ENCODE data around the gene GRM8.

Gene GRM8

DNA sequence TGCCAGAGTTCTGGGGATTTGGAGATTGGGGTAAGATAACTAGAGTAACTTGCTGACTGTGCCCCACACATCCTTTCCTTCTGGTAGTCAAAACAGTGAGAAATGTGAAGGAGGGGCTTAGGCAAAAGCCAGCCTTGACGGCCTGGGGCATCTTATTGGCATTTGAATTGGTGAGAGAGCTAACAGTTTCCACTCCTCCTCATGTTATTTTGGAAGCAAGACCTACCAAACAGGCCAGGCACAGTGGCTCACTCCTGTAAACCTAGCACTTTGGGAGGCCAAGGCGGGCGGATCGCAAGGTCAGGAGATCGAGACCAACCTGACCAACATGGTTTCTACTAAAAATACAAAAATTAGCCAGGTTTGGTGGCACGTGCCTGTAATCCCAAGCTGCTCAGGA, 596.6 kb downstream of the GRM8 start:
- no peak for DNase-seq

DNA sequence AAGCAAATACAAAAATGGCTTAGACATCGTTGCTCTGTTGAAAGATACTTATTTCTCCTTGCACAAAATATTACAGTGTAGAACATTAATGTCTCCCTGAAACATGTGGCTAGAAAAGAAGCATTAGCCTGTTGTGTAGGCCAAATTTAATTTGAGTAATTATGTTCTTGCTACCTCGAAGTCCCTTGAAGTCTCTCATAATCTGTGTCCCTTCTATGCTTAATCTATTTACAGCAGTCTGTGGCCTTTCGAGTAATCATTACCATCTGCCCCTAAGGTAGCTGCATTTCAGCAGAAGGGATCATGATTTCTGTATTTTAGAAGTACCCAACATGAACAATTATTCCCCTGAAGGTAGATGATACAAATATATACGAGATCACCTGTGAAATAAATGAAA, 615.2 kb downstream of the GRM8 start:
- no peak for DNase-seq

DNA sequence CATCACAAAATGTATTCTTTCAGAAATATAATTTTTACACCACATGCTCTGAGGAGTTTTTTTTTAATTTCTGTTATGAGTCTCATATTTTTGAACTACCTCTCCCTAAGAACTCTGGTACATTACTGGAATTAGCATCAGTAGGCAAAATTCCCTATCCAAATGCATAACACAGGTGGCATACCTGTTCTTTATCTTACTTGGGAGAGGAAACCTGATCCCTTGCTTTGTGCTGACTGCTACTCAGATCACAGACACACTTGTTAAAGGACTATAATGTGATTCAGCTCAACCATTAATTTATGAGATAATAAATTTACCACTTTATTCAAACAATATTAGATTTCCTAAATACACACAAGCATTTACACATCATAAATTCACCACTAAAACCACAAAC, 617.2 kb downstream of the GRM8 start:
- DNase-seq = no peak

DNA sequence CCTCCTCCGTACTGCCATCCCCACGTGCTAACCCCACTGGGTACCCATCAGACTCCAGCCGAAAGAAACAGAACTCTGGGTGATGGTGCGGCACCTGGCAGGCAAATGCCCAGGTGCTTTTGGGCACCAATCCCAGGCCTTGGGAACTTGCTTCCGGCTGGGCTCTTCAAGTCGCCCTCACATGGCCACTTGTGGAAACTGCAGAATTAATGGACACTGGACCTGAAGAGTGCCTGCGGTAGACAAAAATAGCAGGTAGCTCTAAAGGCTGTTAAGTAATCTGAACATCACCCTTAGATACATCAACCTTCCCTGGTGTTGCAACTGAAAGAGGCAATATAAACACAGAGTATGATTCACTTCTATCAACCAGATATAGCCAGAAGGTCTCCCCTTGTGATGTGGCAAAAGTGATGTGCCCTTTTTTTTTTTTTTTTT, 644.4 kb downstream of the GRM8 start:
- no peak for DNase-seq

DNA sequence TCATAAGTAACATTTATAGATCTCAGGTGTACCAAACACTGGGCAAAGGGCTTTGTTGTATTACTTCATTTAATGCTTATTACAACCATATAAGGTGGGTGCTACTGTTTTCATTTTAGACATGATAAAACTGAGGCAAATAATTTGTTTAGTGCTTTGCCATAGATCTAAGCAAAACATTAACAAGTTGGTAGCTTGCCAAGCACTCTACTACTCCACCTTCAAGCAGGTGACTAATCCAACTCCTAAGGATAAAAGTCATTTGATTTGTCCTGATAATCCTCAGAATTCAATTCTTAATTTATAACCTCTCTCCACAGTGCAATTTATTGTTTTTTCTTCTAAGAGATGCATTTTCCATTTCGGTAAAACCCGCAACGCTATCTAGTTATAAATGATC, 646.4 kb downstream of the GRM8 start:
- no peak for DNase-seq

DNA sequence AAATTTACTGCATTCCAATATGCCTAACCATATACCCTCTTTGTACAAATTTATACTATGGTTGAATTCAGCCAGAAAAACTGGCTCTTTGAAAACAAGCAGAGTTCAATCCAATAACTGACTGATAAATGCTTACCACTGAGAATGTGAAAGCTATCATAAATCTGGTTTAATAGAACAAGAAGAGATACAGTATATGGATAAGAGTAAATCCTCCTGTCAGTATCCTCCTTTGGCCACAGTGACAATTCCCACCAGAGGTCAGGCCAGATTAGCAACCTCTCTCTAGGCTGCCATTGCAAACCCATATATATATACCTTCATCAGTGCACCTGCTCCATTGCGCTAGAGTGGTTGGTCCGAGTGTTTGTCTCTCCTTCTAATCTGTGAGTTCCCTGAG, 647.2 kb downstream of the GRM8 start:
- no peak for DNase-seq

DNA sequence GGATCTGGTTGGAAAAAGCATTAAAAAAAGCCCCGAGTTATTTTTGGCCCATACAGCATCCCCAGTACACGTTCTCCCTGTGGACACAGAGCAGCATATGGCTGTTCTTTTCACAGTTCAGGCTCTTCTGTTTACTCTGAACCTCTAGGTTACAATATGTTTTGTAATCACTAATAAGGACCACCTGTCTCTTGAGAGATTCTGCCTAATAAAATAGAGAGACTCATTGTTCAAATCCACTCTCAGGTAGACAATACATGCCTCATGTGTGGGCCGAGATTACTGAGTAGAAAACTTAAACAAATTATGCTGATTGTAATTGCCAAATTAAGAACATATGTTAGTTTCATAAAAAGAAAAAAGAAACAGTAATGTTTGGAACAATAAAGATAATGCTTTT, 647.7 kb downstream of the GRM8 start:
- no peak for DNase-seq

DNA sequence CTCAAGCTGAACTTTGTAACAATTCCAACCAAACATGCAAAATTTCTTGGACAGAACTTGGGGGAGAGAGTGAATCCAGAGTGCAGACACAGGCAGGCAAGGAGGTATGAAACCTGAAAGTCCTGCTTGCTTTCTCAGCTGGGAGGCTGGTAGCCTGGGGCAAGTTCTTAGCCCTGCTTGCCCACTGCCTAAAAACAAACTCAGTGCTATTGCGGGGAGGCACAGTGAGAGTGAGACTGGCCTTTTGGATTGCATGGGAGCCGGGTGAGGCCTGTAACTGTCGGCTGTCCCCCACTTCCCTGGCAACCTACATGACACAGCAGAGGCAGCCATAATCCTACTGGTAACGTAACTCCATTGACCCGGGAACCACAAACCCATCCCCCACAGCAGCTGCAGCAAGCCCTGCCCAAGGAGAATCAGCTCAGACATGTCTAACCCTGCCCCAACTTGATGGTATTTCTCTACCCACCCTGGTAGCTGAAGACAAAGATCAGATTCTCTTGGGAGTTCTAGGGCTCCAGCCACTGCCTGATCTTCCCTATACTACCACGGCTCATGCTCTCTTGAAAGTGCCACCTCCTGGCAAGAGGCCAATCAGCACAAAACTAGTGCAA, 663.6 kb downstream of the GRM8 start:
- no peak for DNase-seq

DNA sequence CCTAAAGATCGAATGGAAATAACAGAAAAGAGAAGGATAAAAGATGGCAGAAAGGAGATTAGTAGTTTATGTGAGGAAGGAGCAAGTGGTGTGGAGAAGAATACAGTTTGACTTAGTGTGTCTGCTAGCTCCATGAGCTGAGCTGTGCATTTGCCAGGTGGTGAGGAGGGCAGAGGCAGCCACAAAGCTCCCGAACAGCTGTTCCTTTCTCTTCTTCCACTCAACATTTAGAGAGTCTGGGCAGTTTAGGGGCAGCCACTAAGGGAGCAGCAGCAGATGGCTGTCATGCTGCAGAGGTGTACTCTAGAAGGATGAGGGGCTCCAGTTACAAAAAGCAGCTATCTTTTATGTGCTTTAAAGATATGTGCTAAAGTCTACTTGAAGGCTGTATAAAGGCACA, 674.4 kb downstream of the GRM8 start:
- DNase-seq = no peak

DNA sequence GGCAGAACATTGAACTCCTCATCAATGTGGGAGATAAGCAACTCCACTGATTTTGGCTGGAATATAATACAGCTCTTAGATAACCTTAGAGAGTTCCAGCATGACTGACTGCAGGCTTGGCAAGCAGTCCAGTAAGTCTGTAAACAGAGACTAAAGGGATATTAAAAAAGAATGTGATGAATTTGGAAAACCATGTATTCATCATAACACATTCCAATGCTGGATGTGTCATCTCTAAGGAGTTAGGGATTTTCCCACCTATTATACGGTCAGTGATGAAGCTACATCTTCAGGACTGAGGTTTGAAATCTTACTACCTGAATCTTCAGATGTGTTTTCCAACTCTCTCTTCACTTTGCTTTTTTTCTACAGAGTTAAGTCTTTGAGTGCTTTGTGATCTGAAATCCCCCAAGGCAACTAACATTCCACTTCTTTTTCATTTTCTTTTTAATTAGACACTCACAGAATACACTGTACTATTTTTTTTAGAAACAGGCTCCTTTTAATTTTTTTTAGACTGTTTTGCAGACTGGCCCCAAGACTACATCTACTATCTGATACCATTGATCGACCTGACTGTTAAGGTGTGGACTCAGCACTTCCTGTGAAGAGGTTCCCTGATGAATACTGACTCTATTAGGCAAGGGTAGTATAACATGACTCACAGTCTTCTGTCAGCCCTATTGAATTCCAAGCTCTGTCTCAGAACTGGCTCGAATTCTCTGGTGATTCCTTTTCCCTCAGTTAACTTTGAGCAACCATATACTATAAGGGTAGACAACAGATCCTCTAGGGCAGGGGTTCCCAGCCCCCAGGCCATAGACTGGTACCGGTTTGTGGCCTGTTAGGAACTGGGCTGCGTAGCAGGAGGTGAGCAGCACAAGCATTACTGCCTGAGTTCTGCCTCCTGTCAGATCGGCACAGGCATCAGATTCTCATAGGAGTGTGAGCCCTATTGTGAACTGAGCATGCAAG, 678.2 kb downstream of the GRM8 start:
- DNase-seq = no peak

DNA sequence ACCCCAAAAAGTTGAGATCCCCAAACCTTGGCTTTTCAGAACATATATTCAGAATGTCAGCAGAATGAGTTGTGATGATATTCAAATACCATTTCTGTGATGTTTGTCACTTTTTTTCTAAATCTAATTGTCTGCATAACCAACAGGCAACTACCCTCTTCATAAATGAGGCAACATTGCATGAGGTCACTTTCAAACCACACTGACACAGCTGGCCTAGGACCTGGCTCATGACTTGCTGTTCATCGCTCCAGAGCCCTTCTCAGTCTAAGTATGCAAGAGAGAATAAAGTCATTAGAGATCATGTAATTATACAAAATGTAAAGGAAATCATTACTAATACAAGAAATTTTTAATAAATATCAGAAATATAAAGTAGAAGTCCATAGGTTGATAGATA, 681.9 kb downstream of the GRM8 start:
- no peak for DNase-seq

DNA sequence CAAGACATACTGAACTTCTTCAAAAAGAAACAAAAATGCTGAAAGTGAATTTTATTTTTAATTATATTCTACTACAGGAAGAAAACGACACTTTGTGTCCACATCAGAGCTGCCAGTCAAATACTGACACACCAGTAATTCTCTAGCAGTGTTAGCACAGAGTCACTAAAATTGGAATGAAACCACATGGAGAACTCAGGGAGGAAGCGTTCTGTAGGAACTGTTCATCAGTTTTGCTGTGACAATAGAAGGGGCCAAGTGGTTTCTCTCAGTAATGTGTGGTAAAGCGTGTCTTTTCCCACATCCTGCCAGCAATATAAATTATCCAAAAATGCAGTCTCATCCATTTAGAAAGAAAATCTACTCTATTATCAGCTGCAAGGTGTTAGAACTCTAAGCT, 683.3 kb downstream of the GRM8 start:
- DNase-seq = no peak

DNA sequence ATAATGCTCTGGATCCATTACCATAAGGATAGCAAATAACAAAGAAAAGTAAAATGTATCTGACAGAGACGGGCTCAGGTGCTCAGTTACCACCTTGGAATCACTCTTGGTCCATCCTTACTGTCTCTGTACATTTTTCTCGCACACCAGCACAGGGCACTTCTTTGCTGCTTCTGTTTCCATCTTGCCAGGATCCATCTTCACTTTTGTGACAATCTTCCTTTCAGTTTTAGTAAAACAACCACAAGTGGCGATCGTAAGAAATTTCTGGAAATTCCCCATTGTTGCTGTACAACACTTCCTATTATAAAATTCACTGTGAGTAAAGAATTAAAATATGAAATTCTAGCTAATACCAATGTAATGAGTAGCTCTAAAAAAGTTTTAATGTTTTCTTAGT, 695.5 kb downstream of the GRM8 start:
- DNase-seq = no peak

DNA sequence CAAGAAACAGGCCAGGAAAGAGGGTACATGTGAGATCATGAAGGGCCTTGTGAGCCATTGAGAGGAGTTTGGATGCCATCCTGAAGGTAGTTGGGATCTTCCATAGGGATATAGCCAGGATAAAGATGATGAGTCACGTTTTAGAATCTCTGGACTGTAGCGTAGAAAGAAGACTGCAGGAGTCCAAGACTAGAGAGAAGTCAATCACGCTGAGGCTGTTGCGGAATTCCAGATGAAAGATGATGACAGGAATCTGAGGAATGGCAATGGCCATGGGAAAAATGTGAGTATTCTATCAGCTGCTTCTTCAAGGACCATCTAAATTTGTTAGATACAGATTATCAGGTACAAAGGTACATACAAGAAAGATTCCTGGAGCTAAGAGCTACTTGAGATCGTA, 711.3 kb downstream of the GRM8 start:
- DNase-seq = no peak

DNA sequence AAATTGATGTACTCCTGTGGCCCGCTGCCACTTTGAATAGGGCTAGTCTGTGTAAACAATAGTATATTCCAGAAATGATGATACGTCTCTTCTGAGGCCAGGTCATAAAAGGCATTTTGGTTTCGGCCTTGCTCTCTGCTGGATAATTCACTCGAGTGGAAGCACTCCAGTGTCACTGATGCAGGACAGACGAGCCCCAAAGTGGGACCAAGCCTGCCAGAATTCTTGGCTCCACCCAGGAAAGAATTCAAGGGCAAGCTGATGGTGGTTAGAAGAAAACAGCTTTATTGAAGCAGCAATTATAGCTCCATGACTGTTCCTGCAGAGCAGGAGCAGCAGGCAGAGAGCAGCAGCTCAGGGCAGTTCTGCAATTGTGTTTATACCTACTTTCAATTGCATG, 717.6 kb downstream of the GRM8 start:
- no peak for DNase-seq

DNA sequence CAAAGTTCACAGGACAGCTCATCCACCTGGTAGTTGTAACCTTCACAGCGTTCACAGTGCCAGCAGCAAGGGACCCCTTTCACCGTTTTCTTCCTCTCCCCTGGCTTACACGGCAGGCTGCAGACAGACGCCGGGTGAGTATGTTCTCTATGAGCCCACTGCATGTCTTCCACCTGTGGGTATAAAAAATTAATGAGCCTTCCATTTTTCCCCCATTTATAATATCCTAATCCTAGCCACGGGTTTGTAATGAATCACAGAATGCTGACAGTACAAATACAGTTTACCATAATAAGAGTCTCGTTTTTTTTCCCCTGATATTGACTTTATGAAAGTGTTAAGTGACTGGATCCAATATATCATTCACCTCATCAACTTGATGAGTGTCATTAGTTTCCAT, 719.0 kb downstream of the GRM8 start:
- no peak for DNase-seq

DNA sequence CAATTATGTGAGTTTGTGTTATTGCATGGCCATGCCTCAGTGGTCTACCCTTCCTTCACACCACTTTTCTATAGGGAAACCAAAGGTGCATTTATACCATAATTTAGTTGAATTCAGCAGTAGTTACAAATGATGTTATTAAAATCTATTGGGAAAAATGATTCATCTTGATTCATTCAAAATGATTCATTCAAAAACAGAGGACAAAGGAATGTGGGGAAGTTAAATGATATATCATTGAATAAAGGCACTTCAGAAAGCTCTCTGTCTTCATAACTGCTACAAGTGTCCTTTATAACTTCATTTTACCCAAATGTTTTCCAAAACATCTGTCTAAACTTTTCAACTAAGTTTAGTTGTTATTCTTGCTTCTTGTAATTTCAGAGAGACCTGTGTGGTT, 722.9 kb downstream of the GRM8 start:
- no peak for DNase-seq

DNA sequence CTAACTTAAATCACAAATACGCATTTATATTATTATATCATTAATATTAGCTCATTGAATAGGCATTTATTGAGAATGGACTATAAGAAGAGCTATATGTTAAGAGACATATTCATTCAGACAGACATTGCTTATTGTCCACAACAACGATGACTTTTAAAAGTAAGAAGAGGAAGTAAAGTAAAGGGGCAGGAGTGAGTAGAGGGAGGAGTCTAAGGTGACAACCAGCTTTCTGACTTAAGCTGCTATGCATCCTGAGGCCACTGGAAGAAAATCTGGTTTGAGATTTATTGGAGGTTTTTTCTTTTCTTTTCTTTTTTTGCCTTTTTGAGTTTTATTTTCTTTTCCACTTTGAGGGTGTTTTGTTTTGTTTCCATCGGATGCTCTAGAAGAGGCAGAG, 723.5 kb downstream of the GRM8 start:
- no peak for DNase-seq

DNA sequence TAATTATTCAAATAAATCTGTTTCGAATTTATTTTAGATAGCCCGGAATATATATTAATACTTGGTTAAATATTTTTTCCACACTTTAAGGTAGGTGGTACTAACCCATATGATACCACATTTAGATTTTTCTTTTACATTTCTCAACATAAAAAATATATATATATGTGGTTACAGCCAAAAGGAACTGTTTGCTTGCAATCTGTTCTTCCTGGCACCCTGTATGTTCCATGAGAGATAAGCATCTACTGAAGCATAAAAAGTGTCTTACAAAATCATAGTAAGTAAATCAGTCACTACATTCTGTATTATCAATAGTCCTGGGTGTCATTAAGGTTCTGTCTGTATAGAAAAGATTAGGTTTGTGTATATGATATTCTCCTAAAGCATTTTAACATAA, 726.8 kb downstream of the GRM8 start:
- DNase-seq = no peak

DNA sequence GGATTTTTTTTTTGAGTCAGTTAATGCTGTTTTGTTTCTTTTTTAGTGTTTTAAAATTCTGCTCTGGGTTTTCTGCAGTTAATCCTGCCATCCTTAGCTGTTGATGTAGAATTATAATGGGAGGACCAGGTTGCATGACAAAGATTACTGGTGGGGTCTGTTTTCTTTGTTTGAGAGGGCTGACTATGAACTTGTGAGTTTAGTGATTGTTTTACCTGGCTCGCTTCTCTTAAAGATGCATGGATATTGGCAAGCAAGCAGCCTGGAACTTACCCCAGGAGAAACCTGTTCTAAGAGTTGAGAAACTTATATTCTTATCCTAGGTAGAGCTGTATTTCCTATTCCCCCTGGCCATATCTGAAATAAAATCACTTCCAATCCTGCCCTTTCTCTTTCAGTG, 727.8 kb downstream of the GRM8 start:
- no peak for DNase-seq

DNA sequence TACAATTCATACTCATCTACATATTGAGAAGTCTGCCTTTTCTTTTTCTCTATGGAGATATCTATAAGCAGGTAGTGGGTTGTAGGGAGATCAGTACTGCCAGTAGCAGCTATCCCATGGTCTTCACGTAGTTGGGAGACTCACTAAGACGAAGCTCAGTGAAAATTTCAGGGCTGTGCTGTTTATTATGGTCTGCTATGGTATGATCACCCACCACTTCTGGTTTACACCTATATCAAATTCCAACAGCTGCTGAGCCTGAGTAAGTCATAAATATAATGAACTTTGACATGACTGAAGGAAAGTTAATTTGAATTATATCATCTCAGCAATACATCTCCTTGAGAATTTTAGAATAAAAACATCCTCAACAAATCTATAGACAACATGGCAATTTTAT, 741.7 kb downstream of the GRM8 start:
- no peak for DNase-seq

DNA sequence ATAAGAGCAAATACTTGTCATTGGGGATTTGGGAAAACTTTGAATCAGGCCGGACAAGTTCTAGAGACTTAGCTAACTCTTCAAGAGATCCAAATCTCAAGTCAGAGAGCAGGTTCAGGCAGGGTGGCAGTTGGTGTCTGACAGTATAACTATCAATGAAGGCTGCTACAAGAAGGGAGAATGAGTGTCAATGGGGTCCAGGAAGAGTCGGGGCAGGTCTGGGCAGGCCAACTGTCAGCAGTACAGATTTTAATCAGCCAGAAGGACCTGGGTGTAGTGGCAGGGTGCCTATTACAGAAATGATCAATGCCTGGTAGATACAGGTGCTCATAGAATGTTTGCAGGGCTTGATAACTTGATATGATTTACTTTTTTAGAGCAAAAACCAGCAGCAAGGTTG, 751.1 kb downstream of the GRM8 start:
- no peak for DNase-seq

DNA sequence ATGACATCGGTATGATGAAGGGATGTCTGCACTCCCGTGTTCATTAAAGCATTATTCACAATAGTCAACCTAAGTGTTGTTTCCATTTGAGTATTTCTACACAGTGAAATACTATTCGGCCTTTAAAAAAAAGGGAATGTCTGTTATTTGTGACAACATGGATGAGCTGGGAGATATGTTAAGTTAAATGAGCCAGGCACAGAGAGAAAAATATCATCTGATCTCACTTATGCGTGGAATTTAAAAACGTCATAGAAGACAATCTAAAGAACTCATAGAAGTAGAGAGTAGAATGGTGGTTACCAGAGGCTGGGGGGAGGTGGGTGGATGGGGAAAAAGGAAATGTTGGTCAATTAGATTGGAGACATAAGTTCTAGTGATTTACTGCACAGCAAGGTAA, 753.3 kb downstream of the GRM8 start:
- DNase-seq = no peak

DNA sequence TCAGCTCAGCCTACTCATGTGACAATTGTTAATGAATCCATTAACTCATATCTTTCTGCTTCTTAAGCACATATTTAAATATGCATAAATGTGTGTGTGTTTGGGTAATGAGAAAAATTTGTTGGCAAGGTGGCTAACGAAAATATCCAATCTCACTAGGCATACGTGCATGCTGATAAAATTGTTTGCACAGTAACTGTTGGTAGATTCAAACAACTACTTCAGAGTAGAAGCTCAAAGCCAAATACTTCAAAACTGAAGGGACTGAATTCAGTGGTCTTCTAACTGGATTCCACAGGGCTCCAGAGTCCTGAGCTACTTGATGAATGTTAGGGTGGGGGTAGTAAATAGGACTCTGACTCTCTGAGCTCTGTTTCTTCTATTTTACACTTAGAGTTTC, 757.0 kb downstream of the GRM8 start:
- DNase-seq = no peak

DNA sequence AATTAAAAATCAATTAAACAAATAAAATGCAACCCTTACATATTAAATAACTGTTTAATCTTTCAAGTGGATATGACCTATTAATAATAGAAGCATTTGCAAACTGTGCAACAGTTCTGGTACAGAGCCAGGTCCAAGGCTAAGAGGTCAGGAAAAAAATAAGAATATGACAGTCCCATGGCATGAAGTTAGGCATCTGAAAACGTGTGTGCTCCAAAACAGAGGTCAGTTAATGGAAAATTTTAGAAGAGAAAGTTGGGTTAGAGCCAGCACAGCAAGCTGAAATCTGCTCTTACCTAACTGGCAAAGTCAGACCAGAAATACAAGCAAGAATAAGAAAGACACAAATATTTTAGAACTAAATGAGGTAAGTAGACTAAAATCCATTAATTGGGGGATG, 757.7 kb downstream of the GRM8 start:
- no peak for DNase-seq
